Measurements from ENCODE around the gene TSPAN18. TPM values are rescaled to one million over a fixed set of nuclear protein-coding genes. Genes with fewer than 3 reads are reported as not detected.

Gene TSPAN18
- total RNA-seq, 1 experiment from 2014 or later = 21.3 TPM

DNA sequence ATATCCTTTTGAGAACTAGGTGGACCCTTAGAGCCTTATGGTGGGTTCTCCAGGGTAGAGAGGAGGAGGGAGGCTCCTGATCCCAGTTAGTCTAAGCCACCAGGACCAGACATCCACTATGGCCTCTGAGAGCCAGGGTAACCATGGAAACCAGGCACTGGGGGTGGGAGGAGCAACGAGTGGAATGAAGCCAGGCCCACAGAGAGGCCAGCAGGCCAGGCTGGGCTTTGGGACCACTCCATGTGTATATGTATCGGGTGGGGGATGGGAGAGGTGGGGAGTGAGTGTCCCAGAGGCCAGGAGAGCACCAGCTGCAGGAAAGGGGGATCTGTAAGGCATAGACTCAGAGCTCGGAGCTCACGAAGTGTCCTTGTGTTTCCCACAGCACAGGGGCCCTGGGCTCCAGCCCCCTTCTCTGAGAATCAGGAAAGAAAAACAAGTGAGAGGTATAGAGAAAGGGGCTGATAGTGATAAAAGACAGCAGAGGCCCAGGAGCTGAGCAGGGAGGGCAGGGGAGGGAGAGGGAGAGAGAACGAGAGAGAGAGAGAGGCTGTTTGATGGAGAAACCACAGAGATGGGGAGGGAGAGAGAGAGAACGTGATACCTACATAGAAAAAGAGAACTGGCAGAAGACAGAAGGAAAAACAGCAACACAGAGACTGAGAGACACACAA is 15.5 kb upstream of the TSPAN18 start:
- no TSS peak for BruUV-seq (replicated peaks)
- POLR2A ChIA-PET = no interaction called here
- intact Hi-C loops (cut with micrococcal nuclease; ENCODE audit: unreplicated experiment) (loop anchor here (10.0 kb wide), 1 partner anchor 146 kb away; the partner anchor contains the start of gene CD82), in situ Hi-C loops (cut with HindIII; ENCODE audit: low pct_unique_long_range_greater_than_20kb, low sequenced_read_pairs) (no loop called here)
- Histone ChIP-seq H3K4me1 (ENCODE audit: control insufficient read depth, insufficient read depth, low read length) (no peaks in the 10 kb centered on the region), H3K4me3 (ENCODE audit: low read depth in 2 of 2, low read length in 2 of 2) (no peak overlapping the region), H3K27ac (ENCODE audit: low read length) (no peak overlapping the region), H3K36me3 (ENCODE audit: control insufficient read depth, insufficient read depth, low read length) (no peaks in the 10 kb centered on the region), H3K27me3 (ENCODE audit: control insufficient read depth, insufficient read depth, low read length) (peaks cover 2% of the 10 kb centered on the region; the same call in 1 of the 2 replicates), H3K9me3 (ENCODE audit: control insufficient read depth, insufficient read depth, low read depth, low read length) (no peaks in the 10 kb centered on the region)
- CTCF ChIA-PET = interaction anchor here (0.6 kb wide), 1 partner anchor 18 kb away, joined by 4 read pairs; no protein-coding TSS in a partner anchor
- no peak for DNase-seq (ENCODE audit: low read depth, low spot score)
- TF ChIP-seq SIN3A (IDR thresholded peaks at IDR 0.05; ENCODE audit: borderline replicate concordance, insufficient read depth, low read depth, low read length) = no peak
- TF ChIP-seq REST (IDR thresholded peaks at IDR 0.05; ENCODE audit: insufficient read depth in 1 of 2, low read depth in 2 of 2, low read length in 1 of 2) = no peak
- TF ChIP-seq, protein P1, sequence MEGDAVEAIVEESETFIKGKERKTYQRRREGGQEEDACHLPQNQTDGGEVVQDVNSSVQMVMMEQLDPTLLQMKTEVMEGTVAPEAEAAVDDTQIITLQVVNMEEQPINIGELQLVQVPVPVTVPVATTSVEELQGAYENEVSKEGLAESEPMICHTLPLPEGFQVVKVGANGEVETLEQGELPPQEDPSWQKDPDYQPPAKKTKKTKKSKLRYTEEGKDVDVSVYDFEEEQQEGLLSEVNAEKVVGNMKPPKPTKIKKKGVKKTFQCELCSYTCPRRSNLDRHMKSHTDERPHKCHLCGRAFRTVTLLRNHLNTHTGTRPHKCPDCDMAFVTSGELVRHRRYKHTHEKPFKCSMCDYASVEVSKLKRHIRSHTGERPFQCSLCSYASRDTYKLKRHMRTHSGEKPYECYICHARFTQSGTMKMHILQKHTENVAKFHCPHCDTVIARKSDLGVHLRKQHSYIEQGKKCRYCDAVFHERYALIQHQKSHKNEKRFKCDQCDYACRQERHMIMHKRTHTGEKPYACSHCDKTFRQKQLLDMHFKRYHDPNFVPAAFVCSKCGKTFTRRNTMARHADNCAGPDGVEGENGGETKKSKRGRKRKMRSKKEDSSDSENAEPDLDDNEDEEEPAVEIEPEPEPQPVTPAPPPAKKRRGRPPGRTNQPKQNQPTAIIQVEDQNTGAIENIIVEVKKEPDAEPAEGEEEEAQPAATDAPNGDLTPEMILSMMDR (IDR thresholded peaks at IDR 0.05) = no peak
- TF ChIP-seq TCF7L2 (IDR thresholded peaks at IDR 0.05; ENCODE audit: low read depth, low read length) = no peak
- TF ChIP-seq POLR2AphosphoS5 (IDR thresholded peaks at IDR 0.05; ENCODE audit: low read depth, low read length) = no peak
- no peak for ATAC-seq

- in situ Hi-C loops (cut with HindIII; ENCODE audit: low pct_unique_long_range_greater_than_20kb, low sequenced_read_pairs) = no loop called here
- POLR2A ChIA-PET = no interaction called here
- ATAC-seq = no peak
These were observed 14.8 kb upstream of the TSPAN18 start for GRCh38 chr11:44711787-44712608.

More at GRCh38 chr11:44711787-44712608, 14.8 kb upstream of the TSPAN18 start:
- CTCF ChIA-PET = no interaction called here
- Histone ChIP-seq H3K9me3 (ENCODE audit: control insufficient read depth, insufficient read depth, low read depth, low read length) (no peaks in the 10 kb centered on the region), H3K27ac (ENCODE audit: low read length) (no peak overlapping the region), H3K36me3 (ENCODE audit: control insufficient read depth, insufficient read depth, low read length) (no peaks in the 10 kb centered on the region), H3K27me3 (ENCODE audit: control insufficient read depth, insufficient read depth, low read length) (peaks cover 2% of the 10 kb centered on the region; the same call in 1 of the 2 replicates), H3K4me3 (ENCODE audit: low read depth in 2 of 2, low read length in 2 of 2) (no peak overlapping the region), H3K4me1 (ENCODE audit: control insufficient read depth, insufficient read depth, low read length) (no peaks in the 10 kb centered on the region)
- no peak for DNase-seq (ENCODE audit: low read depth, low spot score)
- BruUV-seq (replicated peaks) = no TSS peak
- no peak for TF ChIP-seq POLR2AphosphoS5 (IDR thresholded peaks at IDR 0.05; ENCODE audit: low read depth, low read length)
- TF ChIP-seq, protein P1 (IDR thresholded peaks at IDR 0.05) = no peak
- TF ChIP-seq TCF7L2 (IDR thresholded peaks at IDR 0.05; ENCODE audit: low read depth, low read length) = no peak
- intact Hi-C loops (cut with micrococcal nuclease; ENCODE audit: unreplicated experiment) = loop anchor here (10.0 kb wide), 1 partner anchor 147 kb away; the partner anchor contains the start of gene CD82

All from Panc1 (cell line).